Right lobe of liver (tissue), 6 donors: Measurements from ENCODE around the gene LRP5. TPM values are rescaled to one million over a fixed set of nuclear protein-coding genes. Genes with fewer than 3 reads are reported as not detected.

Experiments used
- ATAC-seq, 4 donors: fragments of 200-7000 bp; cut with Tn5 transposase; one replicate each; pipeline ENCODE4 v1.9.1; 2020; ENCODE audit warnings: mild to moderate bottlenecking in 4 of 4, moderate library complexity in 4 of 4
- DNase-seq, 3 donors: peaks; one replicate each; pipeline ENCODE4 v3.0.0-alpha.2; 2020
- H3K27ac ChIP-seq, 3 donors: fragments of 200-600 bp; one replicate each; pipeline ENCODE4 v1.8.0; 2022
- H3K27me3 ChIP-seq, 2 donors: fragments of 200-600 bp; one replicate each; pipeline ENCODE4 v1.8.0; 2022
- H3K36me3 ChIP-seq, 4 donors: fragments of 200-600 bp; sonication (generic) in 1 of 4; one replicate each; pipeline versions ENCODE4 v1.5.1 to v1.8.0; 2017 to 2022; ENCODE audit warnings: control low read depth in 1 of 4
- H3K4me1 ChIP-seq, 4 donors: fragments of 200-600 bp; sonication (generic) in 1 of 4; one replicate each; pipeline versions ENCODE4 v1.5.1 to v1.8.0; 2017 to 2022; ENCODE audit warnings: control low read depth in 1 of 4
- H3K4me3 ChIP-seq, 3 donors: fragments of 200-600 bp; one replicate each; pipeline ENCODE4 v1.8.0; 2022
- H3K9me3 ChIP-seq, 4 donors: fragments of 200-600 bp; sonication (generic) in 1 of 4; one replicate each; pipeline versions ENCODE4 v1.5.1 to v1.8.0; 2017 to 2022; ENCODE audit warnings: control low read depth in 1 of 4
- POLR2A ChIP-seq: fragments of 450-650 bp; IDR thresholded peaks from one replicate; pipeline ENCODE4 v1.6.1; 2017; ENCODE audit warnings: antibody characterized with exemption, mild to moderate bottlenecking
- WGBS: methylation state at CpG from one replicate; pipeline ENCODE4 v1.1.6; 2018; ENCODE audit warnings: low coverage, low lambda C conversion rate; ENCODE audit not compliant: insufficient coverage; ENCODE audit errors: missing lambda C conversion rate; 5-methylcytosine and 5-hydroxymethylcytosine counted together
- intact Hi-C, 2 donors: fragments of 100-400 bp; cut with DNase I; formaldehyde crosslinking; loops; one replicate each; pipeline versions ENCODE4 v1.11.2 to v1.14.1; 2022
- total RNA-seq, 6 experiments: library from RNA; depleted of rRNA in 2 of 6; stranded (reverse); fragments of >200 nt in 2 of 6; fragmentation: NEBNext Ultra II Directional in 3 of 6; extraction: Animal tissue kit (Norgen Biotek cat#: 25700) in 3 of 6; gene quantifications; one replicate each; pipeline versions ENCODE4 v1.1.0 to v1.2.4, GENCODE V29; 2016 to 2023
- TF ChIP-seq, protein P1 (sequence below), 4 donors: fragments of 200-600 bp in 3 of 4; fragments of 450-650 bp in 1 of 4; IDR thresholded peaks; one replicate each; pipeline versions ENCODE4 v1.5.1 to v1.8.0; 2016 to 2022; ENCODE audit warnings: antibody characterized with exemption in 4 of 4, mild to moderate bottlenecking in 2 of 4
- donor health status: DM: no; HTN: yes; CAD: no.
- donor health status: DM: no; HTN: no; CAD: no.
- donor health status: DM: no; HTN: no; CAD: no.
- donor health status: DM: no; HTN: yes; CAD: no.
- donor health status: DM: no; HTN: yes; CAD: no.

Gene LRP5
- total RNA-seq, 6 experiments from 2014 or later = 74.4 to 120 (median 88.2) TPM

DNA sequence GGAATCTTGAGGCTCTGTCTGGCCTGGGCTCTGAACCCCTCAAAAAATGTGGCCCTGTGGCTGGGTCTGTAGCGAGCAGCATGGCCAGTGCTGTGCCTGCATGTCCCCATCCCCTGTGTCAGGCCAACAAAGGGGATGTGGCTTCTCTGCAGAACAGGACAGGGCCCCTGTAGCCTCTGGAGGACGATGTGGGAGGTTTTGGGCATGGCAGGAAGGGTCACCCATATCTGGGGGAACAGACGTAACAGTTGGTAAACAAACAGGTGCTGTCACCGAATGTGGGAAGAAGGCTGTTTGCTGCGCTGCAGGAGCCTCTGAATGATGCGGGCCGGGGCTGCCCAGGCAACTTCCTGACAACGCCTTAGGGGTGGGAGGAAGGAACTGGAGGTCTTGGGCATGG lies 35.0 kb downstream of the LRP5 start:
- WGBS = 40% methylated on average over 2 of the region's 8 CpGs
- no peaks in the 10 kb centered on the region for H3K9me3 ChIP-seq
- no peak for DNase-seq
- intact Hi-C loops = no loop called here
- TF ChIP-seq, protein P1, sequence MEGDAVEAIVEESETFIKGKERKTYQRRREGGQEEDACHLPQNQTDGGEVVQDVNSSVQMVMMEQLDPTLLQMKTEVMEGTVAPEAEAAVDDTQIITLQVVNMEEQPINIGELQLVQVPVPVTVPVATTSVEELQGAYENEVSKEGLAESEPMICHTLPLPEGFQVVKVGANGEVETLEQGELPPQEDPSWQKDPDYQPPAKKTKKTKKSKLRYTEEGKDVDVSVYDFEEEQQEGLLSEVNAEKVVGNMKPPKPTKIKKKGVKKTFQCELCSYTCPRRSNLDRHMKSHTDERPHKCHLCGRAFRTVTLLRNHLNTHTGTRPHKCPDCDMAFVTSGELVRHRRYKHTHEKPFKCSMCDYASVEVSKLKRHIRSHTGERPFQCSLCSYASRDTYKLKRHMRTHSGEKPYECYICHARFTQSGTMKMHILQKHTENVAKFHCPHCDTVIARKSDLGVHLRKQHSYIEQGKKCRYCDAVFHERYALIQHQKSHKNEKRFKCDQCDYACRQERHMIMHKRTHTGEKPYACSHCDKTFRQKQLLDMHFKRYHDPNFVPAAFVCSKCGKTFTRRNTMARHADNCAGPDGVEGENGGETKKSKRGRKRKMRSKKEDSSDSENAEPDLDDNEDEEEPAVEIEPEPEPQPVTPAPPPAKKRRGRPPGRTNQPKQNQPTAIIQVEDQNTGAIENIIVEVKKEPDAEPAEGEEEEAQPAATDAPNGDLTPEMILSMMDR (IDR thresholded peaks at IDR 0.05) = no peak
- TF ChIP-seq POLR2A = no peak
- peaks cover 0 to 64% (median 28%) of the 10 kb centered on the region in 4 donors for H3K4me1 ChIP-seq
- no peaks in the 10 kb centered on the region for H3K36me3 ChIP-seq
- H3K27me3 ChIP-seq = no peaks in the 10 kb centered on the region
- H3K27ac ChIP-seq = no peak overlapping the region
- H3K4me3 ChIP-seq = no peak overlapping the region
- ATAC-seq = no peak

DNA sequence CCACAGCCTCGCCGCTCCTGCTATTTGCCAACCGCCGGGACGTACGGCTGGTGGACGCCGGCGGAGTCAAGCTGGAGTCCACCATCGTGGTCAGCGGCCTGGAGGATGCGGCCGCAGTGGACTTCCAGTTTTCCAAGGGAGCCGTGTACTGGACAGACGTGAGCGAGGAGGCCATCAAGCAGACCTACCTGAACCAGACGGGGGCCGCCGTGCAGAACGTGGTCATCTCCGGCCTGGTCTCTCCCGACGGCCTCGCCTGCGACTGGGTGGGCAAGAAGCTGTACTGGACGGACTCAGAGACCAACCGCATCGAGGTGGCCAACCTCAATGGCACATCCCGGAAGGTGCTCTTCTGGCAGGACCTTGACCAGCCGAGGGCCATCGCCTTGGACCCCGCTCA lies 35.5 kb downstream of the LRP5 start:
- intact Hi-C loops = no loop called here
- no peaks in the 10 kb centered on the region for H3K9me3 ChIP-seq
- DNase-seq = no peak
- H3K4me1 ChIP-seq = peaks cover 0 to 64% (median 28%) of the 10 kb centered on the region in 4 donors
- no peak for ATAC-seq
- WGBS = no CpG with 5 or more reads among the region's 32 CpGs
- H3K4me3 ChIP-seq = no peak overlapping the region
- H3K36me3 ChIP-seq = no peaks in the 10 kb centered on the region
- no peak overlapping the region for H3K27ac ChIP-seq
- no peak for TF ChIP-seq POLR2A
- TF ChIP-seq, protein P1 (IDR thresholded peaks at IDR 0.05) = no peak
- H3K27me3 ChIP-seq = no peaks in the 10 kb centered on the region

DNA sequence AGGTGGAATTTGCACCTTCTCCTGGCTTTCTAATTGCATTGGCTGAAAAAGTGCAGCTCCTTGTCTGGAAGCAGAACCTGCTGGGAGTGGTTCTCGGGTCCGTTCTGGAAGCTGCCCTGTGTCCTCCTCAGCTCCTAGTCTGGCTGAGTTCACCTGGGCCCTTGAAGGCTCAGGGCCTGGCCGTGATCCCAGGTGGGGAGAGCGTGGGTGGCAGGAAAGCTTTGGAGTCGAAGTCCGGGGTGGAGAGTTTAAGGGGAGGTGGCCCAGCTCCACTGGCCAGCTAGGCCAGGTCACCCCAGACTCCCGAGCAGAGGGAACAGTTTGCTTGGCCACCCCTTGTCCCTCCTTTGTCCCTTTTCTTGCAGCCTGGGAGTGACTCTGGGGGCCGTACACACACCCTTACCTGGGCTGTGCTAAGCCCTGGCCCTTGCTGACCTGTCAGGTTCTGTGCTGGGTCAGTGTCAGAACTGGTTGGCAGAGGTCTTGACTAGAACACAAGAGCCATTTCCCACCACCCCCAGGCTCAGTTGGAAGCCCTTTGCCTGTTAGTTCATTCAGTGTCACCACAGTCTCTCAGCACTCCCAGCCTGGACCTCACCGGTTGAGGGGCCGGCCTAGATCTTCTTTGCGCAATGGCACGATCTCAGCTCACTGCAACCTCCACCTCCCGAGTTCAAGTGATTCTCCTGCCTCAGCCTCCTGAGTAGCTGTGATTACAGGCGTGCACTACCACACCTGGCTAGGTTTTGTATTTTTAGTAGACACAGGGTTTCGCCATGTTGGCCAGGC lies 37.3 kb downstream of the LRP5 start:
- DNase-seq (peak; percentile 74 to 85 (median 83)), ATAC-seq (peak; percentile 64 to 79 (median 68))
- intact Hi-C loops = no loop called here

DNA sequence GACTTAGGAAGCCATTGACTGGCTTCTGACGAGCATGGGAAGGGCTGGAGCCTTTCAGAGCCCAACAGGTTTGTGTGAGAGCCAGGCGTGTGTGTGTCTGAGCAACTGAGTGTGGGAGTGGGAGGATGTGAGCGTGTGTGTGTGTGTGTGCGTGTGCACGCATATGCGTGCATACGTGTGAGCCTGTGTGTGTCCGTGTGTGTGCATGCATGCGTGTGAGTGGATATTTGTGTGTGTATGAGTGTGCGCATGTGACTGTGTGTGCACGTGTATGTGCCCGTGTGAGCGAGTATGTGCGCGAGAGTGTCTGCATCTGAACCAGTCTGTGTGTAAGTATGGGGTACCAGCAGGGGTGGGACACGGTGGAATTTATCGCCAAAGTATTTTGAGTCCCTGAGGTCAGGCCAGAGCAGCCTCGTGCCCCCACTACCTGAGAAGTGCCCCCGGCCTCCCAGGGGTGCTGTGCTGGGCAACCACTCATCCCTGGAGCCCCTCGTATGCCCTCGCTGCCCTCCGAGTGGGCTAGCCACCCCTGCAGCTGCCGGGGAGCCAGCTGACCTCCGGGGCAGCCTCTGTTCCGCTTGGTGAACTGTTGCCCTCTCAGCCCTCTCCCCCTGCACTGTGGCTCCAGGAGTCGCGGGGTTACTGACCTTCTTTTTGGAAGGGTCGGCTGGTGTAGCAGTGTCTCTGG lies 38.5 kb downstream of the LRP5 start:
- H3K4me1 ChIP-seq = peaks cover 0 to 49% (median 14%) of the 10 kb centered on the region in 4 donors
- no peak overlapping the region for H3K4me3 ChIP-seq
- H3K27ac ChIP-seq = peak overlapping the region in 1 of 3 donors; percentile 24
- no peaks in the 10 kb centered on the region for H3K36me3 ChIP-seq
- H3K9me3 ChIP-seq = no peaks in the 10 kb centered on the region
- H3K27me3 ChIP-seq = no peaks in the 10 kb centered on the region
- no peak for DNase-seq
- TF ChIP-seq, protein P1 (IDR thresholded peaks at IDR 0.05) = no peak
- TF ChIP-seq POLR2A = no peak
- 62% methylated on average over 8 of the region's 28 CpGs for WGBS
- ATAC-seq = peak in 1 of 4 donors; percentile 2
- intact Hi-C loops = no loop called here

More for the DNA sequence above, 37.3 kb downstream of the LRP5 start:
- Histone ChIP-seq H3K36me3 (no peaks in the 10 kb centered on the region), H3K27ac (peak overlapping the region in 1 of 3 donors; percentile 59), H3K4me3 (no peak overlapping the region), H3K4me1 (peaks cover 0 to 58% (median 20%) of the 10 kb centered on the region in 4 donors), H3K9me3 (no peaks in the 10 kb centered on the region), H3K27me3 (no peaks in the 10 kb centered on the region)
- 51% methylated on average over 5 of the region's 15 CpGs for WGBS
- no peak for TF ChIP-seq POLR2A
- TF ChIP-seq, protein P1 (IDR thresholded peaks at IDR 0.05) = no peak
